Thoracic aorta endothelial cell (primary cell): ENCODE results near the gene TSPYL6. TPM values are rescaled to one million over a fixed set of nuclear protein-coding genes. Genes with fewer than 3 reads are reported as not detected.

ENCODE experiments used
- total RNA-seq: library from RNA; depleted of rRNA; stranded (reverse); fragments of >200 nt; gene quantifications from 2 replicates; pipeline ENCODE4 v1.2.3, GENCODE V29; 2012

The TSPYL6 gene
- not detected in 2 replicates for total RNA-seq

DNA sequence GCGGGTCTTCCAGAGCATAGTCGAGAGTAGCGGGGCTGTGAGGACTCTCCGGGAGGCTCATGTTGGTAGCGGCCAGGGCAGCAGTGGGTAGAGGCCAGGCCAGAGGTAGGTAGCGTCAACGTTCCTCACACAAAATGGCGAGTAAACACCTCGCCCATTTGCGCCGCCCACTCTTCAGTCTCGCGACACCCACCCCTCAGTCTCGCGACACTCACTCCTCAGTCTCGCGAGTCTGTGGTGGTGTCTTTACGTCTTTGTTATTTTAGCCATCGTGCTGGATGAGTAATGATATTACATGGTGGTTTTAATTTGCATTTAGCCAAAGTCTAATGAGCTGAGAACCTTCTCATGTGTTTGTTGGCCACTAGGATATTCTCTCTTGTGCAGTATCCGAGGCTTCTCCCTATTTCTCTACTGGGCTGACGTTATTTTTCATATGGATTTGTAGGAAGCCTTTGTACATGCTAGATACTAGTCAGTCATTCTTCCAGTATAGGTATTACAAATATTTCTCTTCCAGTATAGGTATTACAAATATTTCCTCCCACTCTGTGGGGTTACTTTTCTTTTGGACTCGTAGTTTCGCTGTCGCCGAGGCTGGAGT is at the start of gene TSPYL6:
Gene TSPYL6, minus strand, starts transcription at position 139 of the 604 bp plus-strand sequence. Its CDS starts 78 bp downstream, at position 61.

Other genes with a start within 250 kb of the TSPYL6 start
- 2.9 and 5.7 TPM in 2 replicates for gene ACYP2, start 140.6 kb downstream of the TSPYL6 start, total RNA-seq
- gene SPTBN1, start 200.1 kb upstream of the TSPYL6 start, total RNA-seq, result 367 and 385 TPM in 2 replicates